ENCODE measurements around the gene SMOC1.

DNA sequence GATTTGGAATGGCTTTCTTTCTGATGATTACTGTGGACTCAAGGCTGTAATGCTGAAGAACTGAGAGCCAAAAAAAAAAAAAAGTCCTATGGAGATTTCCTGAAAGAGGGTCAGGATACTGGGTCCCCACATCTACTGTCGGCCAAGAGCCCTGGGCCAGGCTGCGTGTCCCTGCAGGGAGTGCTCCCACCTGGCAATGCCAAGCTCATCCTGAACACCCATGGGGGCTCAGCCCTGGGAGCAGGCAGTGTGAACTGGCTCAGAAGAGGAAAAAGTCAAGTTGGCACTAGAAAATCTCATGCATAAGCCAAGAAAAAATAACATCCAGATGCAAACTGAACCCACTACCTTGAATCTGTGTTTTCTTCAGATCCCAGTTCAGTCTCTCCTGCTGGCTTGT is 35.0 kb upstream of the SMOC1 start:
- TF ChIP-seq, protein P1, sequence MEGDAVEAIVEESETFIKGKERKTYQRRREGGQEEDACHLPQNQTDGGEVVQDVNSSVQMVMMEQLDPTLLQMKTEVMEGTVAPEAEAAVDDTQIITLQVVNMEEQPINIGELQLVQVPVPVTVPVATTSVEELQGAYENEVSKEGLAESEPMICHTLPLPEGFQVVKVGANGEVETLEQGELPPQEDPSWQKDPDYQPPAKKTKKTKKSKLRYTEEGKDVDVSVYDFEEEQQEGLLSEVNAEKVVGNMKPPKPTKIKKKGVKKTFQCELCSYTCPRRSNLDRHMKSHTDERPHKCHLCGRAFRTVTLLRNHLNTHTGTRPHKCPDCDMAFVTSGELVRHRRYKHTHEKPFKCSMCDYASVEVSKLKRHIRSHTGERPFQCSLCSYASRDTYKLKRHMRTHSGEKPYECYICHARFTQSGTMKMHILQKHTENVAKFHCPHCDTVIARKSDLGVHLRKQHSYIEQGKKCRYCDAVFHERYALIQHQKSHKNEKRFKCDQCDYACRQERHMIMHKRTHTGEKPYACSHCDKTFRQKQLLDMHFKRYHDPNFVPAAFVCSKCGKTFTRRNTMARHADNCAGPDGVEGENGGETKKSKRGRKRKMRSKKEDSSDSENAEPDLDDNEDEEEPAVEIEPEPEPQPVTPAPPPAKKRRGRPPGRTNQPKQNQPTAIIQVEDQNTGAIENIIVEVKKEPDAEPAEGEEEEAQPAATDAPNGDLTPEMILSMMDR (IDR thresholded peaks at IDR 0.05) = no peak
- TF ChIP-seq ZFX (IDR thresholded peaks at IDR 0.05; ENCODE audit: borderline replicate concordance) = no peak
